Osteocyte (in vitro differentiated cells): ENCODE results near the gene NEUROD2. TPM values are rescaled to one million over a fixed set of nuclear protein-coding genes. Genes with fewer than 3 reads are reported as not detected.
"Not testable (repeated sequence)": the region's sequence is repeated elsewhere in the genome, so short reads cannot be mapped to it uniquely, and the experiment has no call there.

Experiments used
- DNase-seq: peaks from one replicate; pipeline ENCODE4 v3.0.0; 2021; ENCODE audit warnings: mixed read lengths; ENCODE audit not compliant: unreplicated experiment; ENCODE audit errors: extremely low spot score
- H3K27ac Mint-ChIP-seq: one replicate; pipeline ENCODE4 v1.8.0; 2021; ENCODE audit warnings: mild to moderate bottlenecking, mixed read lengths; ENCODE audit not compliant: unreplicated experiment
- H3K27me3 Mint-ChIP-seq: one replicate; pipeline ENCODE4 v1.8.0; 2021; ENCODE audit warnings: mixed read lengths; ENCODE audit not compliant: unreplicated experiment
- H3K36me3 Mint-ChIP-seq: one replicate; pipeline ENCODE4 v1.8.0; 2021; ENCODE audit warnings: mixed read lengths; ENCODE audit not compliant: unreplicated experiment
- H3K4me1 Mint-ChIP-seq: one replicate; pipeline ENCODE4 v1.8.0; 2021; ENCODE audit warnings: mixed read lengths; ENCODE audit not compliant: unreplicated experiment
- H3K4me3 Mint-ChIP-seq: one replicate; pipeline ENCODE4 v1.8.0; 2021; ENCODE audit warnings: mild to moderate bottlenecking, moderate library complexity, mixed read lengths; ENCODE audit not compliant: unreplicated experiment
- H3K9me3 Mint-ChIP-seq: one replicate; pipeline ENCODE4 v1.8.0; 2021; ENCODE audit warnings: mixed read lengths; ENCODE audit not compliant: unreplicated experiment
- total RNA-seq: library from RNA; stranded (reverse); gene quantifications from 2 replicates; pipeline ENCODE4 v1.2.1, GENCODE V29; 2021
- TF ChIP-seq, protein P1 (sequence below): fragments of 200-600 bp; sonication (generic); IDR thresholded peaks from 2 replicates; pipeline ENCODE4 v1.5.0; 2021; ENCODE audit warnings: antibody characterized with exemption, mild to moderate bottlenecking, moderate library complexity

The NEUROD2 gene
- total RNA-seq, 1 donor from 2014 or later, result not detected

GRCh38 chr17:39593371-39593770, 14.3 kb downstream of the NEUROD2 start:
- Mint-ChIP-seq H3K36me3 (no peaks in the 10 kb centered on the region), H3K4me3 (no peak overlapping the region), H3K27me3 (peaks cover 83% of the 10 kb centered on the region), H3K4me1 (peaks cover 13% of the 10 kb centered on the region), H3K27ac (no peak overlapping the region), H3K9me3 (peaks cover 4% of the 10 kb centered on the region)
- TF ChIP-seq, protein P1, sequence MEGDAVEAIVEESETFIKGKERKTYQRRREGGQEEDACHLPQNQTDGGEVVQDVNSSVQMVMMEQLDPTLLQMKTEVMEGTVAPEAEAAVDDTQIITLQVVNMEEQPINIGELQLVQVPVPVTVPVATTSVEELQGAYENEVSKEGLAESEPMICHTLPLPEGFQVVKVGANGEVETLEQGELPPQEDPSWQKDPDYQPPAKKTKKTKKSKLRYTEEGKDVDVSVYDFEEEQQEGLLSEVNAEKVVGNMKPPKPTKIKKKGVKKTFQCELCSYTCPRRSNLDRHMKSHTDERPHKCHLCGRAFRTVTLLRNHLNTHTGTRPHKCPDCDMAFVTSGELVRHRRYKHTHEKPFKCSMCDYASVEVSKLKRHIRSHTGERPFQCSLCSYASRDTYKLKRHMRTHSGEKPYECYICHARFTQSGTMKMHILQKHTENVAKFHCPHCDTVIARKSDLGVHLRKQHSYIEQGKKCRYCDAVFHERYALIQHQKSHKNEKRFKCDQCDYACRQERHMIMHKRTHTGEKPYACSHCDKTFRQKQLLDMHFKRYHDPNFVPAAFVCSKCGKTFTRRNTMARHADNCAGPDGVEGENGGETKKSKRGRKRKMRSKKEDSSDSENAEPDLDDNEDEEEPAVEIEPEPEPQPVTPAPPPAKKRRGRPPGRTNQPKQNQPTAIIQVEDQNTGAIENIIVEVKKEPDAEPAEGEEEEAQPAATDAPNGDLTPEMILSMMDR, result no peak
- no peak for DNase-seq

DNA sequence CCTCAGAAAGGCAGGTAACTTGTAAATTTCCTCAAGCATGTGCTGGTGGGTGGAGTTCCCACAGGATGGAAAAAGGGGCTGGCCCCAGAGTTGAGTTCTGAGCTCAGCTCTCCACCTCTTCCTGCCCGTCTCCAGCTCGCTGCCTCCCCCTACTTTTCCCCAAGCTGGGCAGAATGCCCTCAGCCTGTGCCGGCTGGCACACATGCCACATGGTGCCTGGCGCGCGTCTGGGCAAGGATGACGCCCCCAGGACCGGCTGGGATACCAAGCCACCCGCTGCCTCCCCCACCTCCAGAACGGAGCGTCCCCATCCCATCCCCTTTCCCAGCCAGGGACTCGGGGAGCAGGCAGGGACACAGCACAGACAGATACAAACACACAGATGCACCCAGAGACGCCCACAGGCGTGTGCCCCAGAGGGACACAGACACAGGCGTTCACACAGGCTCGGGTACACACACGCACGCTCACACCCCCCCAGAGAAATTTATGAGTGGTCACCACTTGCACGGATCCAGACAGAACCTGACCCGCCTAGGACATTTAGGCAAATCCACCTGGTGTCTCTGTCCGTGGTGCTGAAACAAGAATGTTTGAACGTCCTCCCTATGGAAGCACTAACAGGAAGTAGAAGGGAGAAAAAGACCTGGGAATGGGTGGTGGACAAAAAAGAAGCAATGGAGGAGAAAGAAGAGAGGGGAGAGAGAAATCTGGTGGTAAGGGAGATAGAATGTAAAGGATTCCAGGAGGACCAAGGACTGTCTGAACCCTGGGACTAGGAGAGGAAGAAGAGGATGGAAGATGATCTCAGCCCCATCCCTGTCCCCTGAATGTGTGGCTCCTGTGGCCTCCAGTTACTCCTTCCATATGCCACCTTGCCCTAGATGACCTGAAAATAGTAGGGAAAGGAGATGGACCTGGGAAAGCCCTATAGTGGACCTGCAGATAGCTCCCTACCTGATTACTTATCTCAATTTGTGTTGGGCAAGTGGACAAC, 15.5 kb downstream of the NEUROD2 start:
- H3K27me3 Mint-ChIP-seq, result peaks cover 80% of the 10 kb centered on the region
- no peaks in the 10 kb centered on the region for H3K36me3 Mint-ChIP-seq
- H3K9me3 Mint-ChIP-seq, result peaks cover 4% of the 10 kb centered on the region
- no peak for DNase-seq
- H3K4me1 Mint-ChIP-seq, result peaks cover 4% of the 10 kb centered on the region
- TF ChIP-seq, protein P1, result no peak
- H3K4me3 Mint-ChIP-seq, result no peak overlapping the region
- no peak overlapping the region for H3K27ac Mint-ChIP-seq

- DNase-seq, H3K36me3 Mint-ChIP-seq, H3K27ac Mint-ChIP-seq, H3K4me3 Mint-ChIP-seq, H3K4me1 Mint-ChIP-seq, H3K9me3 Mint-ChIP-seq: not testable (repeated sequence)
- H3K27me3 Mint-ChIP-seq, result peaks cover 62% of the 10 kb centered on the region
Observed at GRCh38 chr17:39590180-39590579, 17.5 kb downstream of the NEUROD2 start.

DNA sequence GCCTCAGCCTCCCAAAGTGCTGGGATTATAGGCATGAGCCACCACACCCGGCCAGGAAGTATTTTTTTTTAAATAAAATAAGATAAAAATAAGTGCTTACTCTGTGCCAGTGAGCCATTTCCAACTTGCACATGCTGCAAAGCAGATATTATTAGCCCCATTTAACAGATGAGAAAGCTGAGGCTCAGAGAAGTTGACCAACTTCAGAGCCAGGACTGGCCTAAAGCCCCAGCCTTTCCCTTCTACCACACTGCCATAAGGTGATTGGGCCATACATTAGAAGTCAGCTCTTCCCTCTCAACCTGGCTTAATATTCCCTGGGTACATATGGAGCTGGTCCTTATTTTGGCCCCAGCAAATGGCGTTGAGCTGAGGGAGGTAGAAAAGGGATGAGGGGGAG, 25.1 kb downstream of the NEUROD2 start:
- DNase-seq, result no peak
- no peaks in the 10 kb centered on the region for H3K4me1 Mint-ChIP-seq
- TF ChIP-seq, protein P1, result no peak
- H3K9me3 Mint-ChIP-seq, result no peaks in the 10 kb centered on the region
- no peak overlapping the region for H3K4me3 Mint-ChIP-seq
- peaks cover 44% of the 10 kb centered on the region for H3K27me3 Mint-ChIP-seq
- no peaks in the 10 kb centered on the region for H3K36me3 Mint-ChIP-seq
- no peak overlapping the region for H3K27ac Mint-ChIP-seq

DNA sequence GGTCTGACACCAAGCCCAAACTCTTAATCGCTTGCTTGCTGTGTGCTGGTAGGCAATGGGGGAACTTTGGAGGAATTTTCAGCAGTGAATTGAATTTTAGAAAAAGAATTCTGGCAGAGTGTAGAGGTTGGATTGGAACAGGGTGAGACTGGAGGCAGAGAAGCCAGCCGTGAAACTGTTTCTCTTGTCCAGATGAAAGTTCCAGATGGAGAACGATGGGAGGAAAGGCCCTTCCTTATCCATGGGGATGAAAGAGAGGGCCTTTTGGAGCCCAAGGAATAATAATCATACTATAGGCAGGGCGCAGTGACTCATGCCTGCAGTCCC, 26.0 kb downstream of the NEUROD2 start:
- Mint-ChIP-seq H3K4me3 (no peak overlapping the region), H3K36me3 (no peaks in the 10 kb centered on the region), H3K27ac (no peak overlapping the region), H3K4me1 (no peaks in the 10 kb centered on the region), H3K9me3 (no peaks in the 10 kb centered on the region), H3K27me3 (peaks cover 43% of the 10 kb centered on the region)
- DNase-seq, result no peak
- TF ChIP-seq, protein P1, result no peak
